ENCODE results near the gene SPOCK2. TPM values are rescaled to one million over a fixed set of nuclear protein-coding genes. Genes with fewer than 3 reads are reported as not detected.

SPOCK2 gene
- total RNA-seq, 1 donor from 2014 or later: 63.7 TPM

DNA sequence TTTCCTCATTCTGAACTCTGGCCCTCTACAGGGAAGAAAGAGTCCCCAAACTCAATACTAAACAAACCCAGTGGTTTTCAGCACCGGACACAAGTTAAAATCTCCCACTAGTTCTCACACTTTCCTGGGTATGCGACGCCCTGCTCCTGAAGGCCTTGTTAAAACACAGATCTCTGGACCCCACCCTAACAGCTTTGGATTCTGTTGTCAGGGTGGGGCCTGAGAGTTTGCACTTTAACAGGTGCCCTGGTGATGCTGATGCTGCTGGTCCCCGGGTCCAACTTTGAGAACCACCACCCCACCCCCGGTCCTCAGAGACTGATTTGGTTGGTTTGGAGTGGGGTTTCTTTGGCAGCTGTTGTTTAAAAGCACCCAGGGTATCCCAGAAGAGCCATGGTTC is 62.5 kb downstream of the SPOCK2 start:
- TF ChIP-seq, protein P1, sequence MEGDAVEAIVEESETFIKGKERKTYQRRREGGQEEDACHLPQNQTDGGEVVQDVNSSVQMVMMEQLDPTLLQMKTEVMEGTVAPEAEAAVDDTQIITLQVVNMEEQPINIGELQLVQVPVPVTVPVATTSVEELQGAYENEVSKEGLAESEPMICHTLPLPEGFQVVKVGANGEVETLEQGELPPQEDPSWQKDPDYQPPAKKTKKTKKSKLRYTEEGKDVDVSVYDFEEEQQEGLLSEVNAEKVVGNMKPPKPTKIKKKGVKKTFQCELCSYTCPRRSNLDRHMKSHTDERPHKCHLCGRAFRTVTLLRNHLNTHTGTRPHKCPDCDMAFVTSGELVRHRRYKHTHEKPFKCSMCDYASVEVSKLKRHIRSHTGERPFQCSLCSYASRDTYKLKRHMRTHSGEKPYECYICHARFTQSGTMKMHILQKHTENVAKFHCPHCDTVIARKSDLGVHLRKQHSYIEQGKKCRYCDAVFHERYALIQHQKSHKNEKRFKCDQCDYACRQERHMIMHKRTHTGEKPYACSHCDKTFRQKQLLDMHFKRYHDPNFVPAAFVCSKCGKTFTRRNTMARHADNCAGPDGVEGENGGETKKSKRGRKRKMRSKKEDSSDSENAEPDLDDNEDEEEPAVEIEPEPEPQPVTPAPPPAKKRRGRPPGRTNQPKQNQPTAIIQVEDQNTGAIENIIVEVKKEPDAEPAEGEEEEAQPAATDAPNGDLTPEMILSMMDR (conservative IDR thresholded peaks at IDR 0.05; ENCODE audit: low read depth, low read length): no peak
- H3K4me3 ChIP-seq (ENCODE audit: low read depth, low read length): no peak overlapping the region
- no peak for DNase-seq (ENCODE audit: low read depth)

DNA sequence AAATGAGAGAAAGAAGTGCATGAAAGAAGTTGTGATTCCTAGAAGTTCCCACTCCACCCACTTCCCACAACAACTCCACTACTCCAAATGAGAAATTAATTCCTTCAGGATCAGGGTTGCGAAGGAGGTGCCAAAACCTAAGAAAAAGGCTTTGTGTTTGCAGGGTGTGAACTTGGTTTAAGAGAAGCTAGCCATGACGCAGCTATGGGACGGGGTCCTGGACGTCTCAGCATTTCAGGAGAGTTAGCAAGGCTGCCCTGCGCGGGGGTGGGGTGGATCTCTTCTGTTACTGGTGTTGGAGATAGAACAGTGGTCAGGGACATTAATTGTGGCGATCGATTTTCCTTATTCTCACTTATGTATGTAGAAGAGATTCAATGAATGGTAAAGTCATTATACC is 63.0 kb downstream of the SPOCK2 start:
- no peak overlapping the region for H3K4me3 ChIP-seq (ENCODE audit: low read depth, low read length)
- TF ChIP-seq, protein P1 (conservative IDR thresholded peaks at IDR 0.05; ENCODE audit: low read depth, low read length): no peak
- no peak for DNase-seq (ENCODE audit: low read depth)

DNA sequence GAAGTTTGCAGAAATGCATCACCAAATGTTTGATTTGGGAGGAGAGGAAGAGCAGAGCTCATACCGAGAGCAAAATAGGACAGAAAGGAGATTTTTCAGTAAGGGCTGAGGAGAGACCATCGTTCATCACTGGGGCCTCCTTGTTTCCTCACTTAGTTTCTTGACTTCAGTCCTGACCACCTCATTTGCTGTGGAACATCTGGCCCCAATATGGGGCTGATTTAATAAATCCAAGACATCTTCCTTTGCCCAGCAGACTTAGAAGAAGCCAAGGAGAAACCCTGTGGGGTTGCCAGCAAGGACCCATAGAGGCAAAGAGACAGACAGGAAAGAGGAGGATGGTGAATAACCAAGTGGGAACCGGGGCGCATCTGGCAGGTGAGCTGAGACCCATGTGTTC is 63.8 kb downstream of the SPOCK2 start:
- TF ChIP-seq, protein P1 (conservative IDR thresholded peaks at IDR 0.05; ENCODE audit: low read depth, low read length): no peak
- H3K4me3 ChIP-seq (ENCODE audit: low read depth, low read length): no peak overlapping the region
- DNase-seq (ENCODE audit: low read depth): no peak

DNA sequence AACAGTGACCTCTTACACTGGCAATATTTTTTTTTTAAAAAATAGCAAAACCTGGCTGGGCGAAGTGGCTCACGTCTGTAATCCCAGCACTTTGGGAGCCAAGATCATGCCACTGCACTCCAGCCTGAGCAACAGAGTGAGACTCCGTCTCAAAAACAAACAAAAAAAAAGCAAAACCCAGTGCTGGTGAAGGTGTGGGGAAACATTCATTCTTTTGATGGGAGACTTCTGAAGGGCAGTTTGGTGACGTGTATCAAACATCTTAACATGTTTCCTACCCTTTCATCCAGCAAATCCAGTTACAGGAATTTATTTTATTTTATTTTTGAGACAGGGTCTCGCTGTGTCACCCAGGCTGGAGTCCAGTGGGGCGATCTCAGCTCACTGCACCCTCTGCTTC is 66.1 kb downstream of the SPOCK2 start:
- no peak overlapping the region for H3K4me3 ChIP-seq (ENCODE audit: low read depth, low read length)
- TF ChIP-seq, protein P1 (conservative IDR thresholded peaks at IDR 0.05; ENCODE audit: low read depth, low read length): no peak
- no peak for DNase-seq (ENCODE audit: low read depth)

- TF ChIP-seq, protein P1 (conservative IDR thresholded peaks at IDR 0.05; ENCODE audit: low read depth, low read length): no peak
- no peak for DNase-seq (ENCODE audit: low read depth)
Observed at GRCh38 chr10:72020914-72021809, 67.2 kb downstream of the SPOCK2 start.

GRCh38 chr10:72019085-72019876 is 69.1 kb downstream of the SPOCK2 start:
- DNase-seq (ENCODE audit: low read depth): no peak

More at GRCh38 chr10:72020914-72021809, 67.2 kb downstream of the SPOCK2 start:
- no peak overlapping the region for H3K4me3 ChIP-seq (ENCODE audit: low read depth, low read length)

More at GRCh38 chr10:72019085-72019876, 69.1 kb downstream of the SPOCK2 start:
- TF ChIP-seq, protein P1 (conservative IDR thresholded peaks at IDR 0.05; ENCODE audit: low read depth, low read length): no peak
- no peak overlapping the region for H3K4me3 ChIP-seq (ENCODE audit: low read depth, low read length)
